HepG2 (cell line): ENCODE measurements around the gene KISS1R. TPM values are rescaled to one million over a fixed set of nuclear protein-coding genes. Genes with fewer than 3 reads are reported as not detected.

ENCODE experiments used
- AFF4 ChIP-seq: sonication (generic); formaldehyde crosslinking; IDR thresholded peaks from 2 replicates; pipeline ENCODE4 v1.4.0; 2020; ENCODE audit warnings: missing genetic modification reagents
- AGO1 ChIP-seq: fragments of 200-400 bp; formaldehyde crosslinking; IDR thresholded peaks from 2 replicates; pipeline ENCODE4 v1.6.1; 2017; ENCODE audit warnings: mild to moderate bottlenecking, low read depth, low read length, moderate library complexity; ENCODE audit not compliant: poor library complexity, severe bottlenecking
- KDM2A ChIP-seq: sonication (generic); formaldehyde crosslinking; IDR thresholded peaks from 2 replicates; pipeline ENCODE4 v1.4.0; 2020; ENCODE audit warnings: low read depth, missing genetic modification reagents, borderline replicate concordance
- NFKBIZ ChIP-seq: IDR thresholded peaks from 2 replicates; pipeline ENCODE4 v1.6.1; 2018; ENCODE audit warnings: missing genetic modification reagents, missing compliant biosample characterization
- SOX5 ChIP-seq: IDR thresholded peaks from 2 replicates; pipeline ENCODE4 v1.6.1; 2016; ENCODE audit warnings: borderline replicate concordance
- ZNF12 ChIP-seq: sonication (generic); formaldehyde crosslinking; IDR thresholded peaks from 2 replicates; pipeline ENCODE4 v1.5.0; 2020; ENCODE audit warnings: missing genetic modification reagents
- ZNF224 ChIP-seq: sonication (generic); formaldehyde crosslinking; IDR thresholded peaks from 2 replicates; pipeline ENCODE4 v1.5.0; 2020; ENCODE audit warnings: mild to moderate bottlenecking, missing genetic modification reagents
- ZNF251 ChIP-seq: sonication (generic); formaldehyde crosslinking; IDR thresholded peaks from 2 replicates; pipeline ENCODE4 v1.9.0; 2021; ENCODE audit warnings: mild to moderate bottlenecking, missing genetic modification reagents
- ZNF276 ChIP-seq: sonication (generic); formaldehyde crosslinking; IDR thresholded peaks from 2 replicates; pipeline ENCODE4 v1.4.0; 2020; ENCODE audit warnings: mild to moderate bottlenecking, low read depth, missing genetic modification reagents
- ZNF550 ChIP-seq: sonication (generic); formaldehyde crosslinking; IDR thresholded peaks from 2 replicates; pipeline ENCODE4 v1.4.0; 2020; ENCODE audit warnings: mild to moderate bottlenecking, missing genetic modification reagents, borderline replicate concordance
- ZNF609 ChIP-seq: sonication (generic); formaldehyde crosslinking; IDR thresholded peaks from 2 replicates; pipeline ENCODE4 v1.4.0; 2020; ENCODE audit warnings: mild to moderate bottlenecking, missing genetic modification reagents, borderline replicate concordance
- ZNF616 ChIP-seq: sonication (generic); formaldehyde crosslinking; IDR thresholded peaks from 2 replicates; pipeline ENCODE4 v1.5.0; 2020; ENCODE audit warnings: low read depth, mild to moderate bottlenecking, missing genetic modification reagents
- ZNF780A ChIP-seq: sonication (generic); formaldehyde crosslinking; IDR thresholded peaks from 2 replicates; pipeline ENCODE4 v1.8.0; 2022; ENCODE audit warnings: mild to moderate bottlenecking, missing genetic modification reagents, moderate library complexity
- ZNF790 ChIP-seq: sonication (generic); formaldehyde crosslinking; IDR thresholded peaks from 2 replicates; pipeline ENCODE4 v1.8.0; 2022; ENCODE audit warnings: missing genetic modification reagents, mild to moderate bottlenecking, borderline replicate concordance
- polyA plus RNA-seq, 8 experiments: library from polyadenylated mRNA; depleted of rRNA in 3 of 8; stranded (reverse) in 7 of 8; unstranded in 1 of 8; fragments of >200 nt; fragmentation: Illumina TruSeq in 4 of 8; extraction: Trizol in 4 of 8; gene quantifications; 2 replicates each; pipeline versions ENCODE4 v1.2.1 to v1.2.3, GENCODE V29; 2011 to 2016; ENCODE audit warnings: low read depth in 4 of 8, missing spikeins in 1 of 8, mixed read lengths in 1 of 8; ENCODE audit not compliant: insufficient read depth in 1 of 8
- total RNA-seq, 5 experiments: library from RNA; depleted of rRNA; stranded (reverse); fragments of >200 nt; fragmentation: Illumina TruSeq; extraction: Trizol; gene quantifications; 2 replicates each; pipeline ENCODE4 v1.2.3, GENCODE V29; 2016; ENCODE audit warnings: low read depth in 1 of 5
- TF ChIP-seq, protein P1 (sequence below): IDR thresholded peaks from 2 replicates; pipeline ENCODE4 v1.6.1; 2012; ENCODE audit warnings: inconsistent platforms
- TF ChIP-seq, protein P2 (sequence below): sonication (generic); formaldehyde crosslinking; IDR thresholded peaks from 2 replicates; pipeline ENCODE4 v1.8.1; 2023; ENCODE audit warnings: mild to moderate bottlenecking, missing genetic modification reagents, borderline replicate concordance

KISS1R gene
- total and polyA plus RNA-seq, 2 of the 13 experiments (the other 11 are each of a cell fraction or from before 2014, with no cell fraction given): 1.1 to 10.2 TPM

GRCh38 chr19:934865-935479, 17.8 kb downstream of the KISS1R start (continued):
- peak; percentile 93 for TF ChIP-seq ZNF609 (CRISPR knock-in tag)
- TF ChIP-seq AFF4: peak; percentile 68; the same call in 1 of the 2 replicates
- TF ChIP-seq ZNF12 (CRISPR knock-in tag): peak; percentile 43
- TF ChIP-seq ZNF550 (CRISPR knock-in tag): no peak
- peak; percentile 86 for TF ChIP-seq SOX5 (CRISPR knock-in tag)
- TF ChIP-seq ZNF790: no peak
- TF ChIP-seq, protein P1, sequence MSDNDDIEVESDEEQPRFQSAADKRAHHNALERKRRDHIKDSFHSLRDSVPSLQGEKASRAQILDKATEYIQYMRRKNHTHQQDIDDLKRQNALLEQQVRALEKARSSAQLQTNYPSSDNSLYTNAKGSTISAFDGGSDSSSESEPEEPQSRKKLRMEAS: peak; percentile 99
- TF ChIP-seq ZNF780A (CRISPR knock-in tag): no peak
- peak; percentile 75; the same call in 1 of the 2 replicates for TF ChIP-seq ZNF276 (CRISPR knock-in tag)
- TF ChIP-seq ZNF251 (CRISPR knock-in tag): no peak
- TF ChIP-seq NFKBIZ (CRISPR knock-in tag): peak; percentile 82; the same call in 1 of the 2 replicates
- TF ChIP-seq, protein P2, sequence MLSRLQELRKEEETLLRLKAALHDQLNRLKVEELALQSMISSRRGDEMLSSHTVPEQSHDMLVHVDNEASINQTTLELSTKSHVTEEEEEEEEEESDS (CRISPR knock-in tag): peak; percentile 87; the same call in 1 of the 2 replicates
- no peak for TF ChIP-seq ZNF224
- no peak for TF ChIP-seq AGO1
- peak; percentile 87 for TF ChIP-seq KDM2A (CRISPR knock-in tag)
- 0 out of 2 replicates have a peak, but pooled peaks have one; percentile 48 for TF ChIP-seq ZNF616 (CRISPR knock-in tag)
